Stimulated activated naive B cell treated with anti-CD40 and anti-IgM and Interleukin-4, amounts not matched to agents 10 μg/mL and 1 μg/mL and 100 μg/mL, for 72 hours (primary cell): Measurements from ENCODE around the gene CHST5.
A peak's percentile ranks its signal among the peaks of the same experiment; 100 is the strongest.
"Not testable (repeated sequence)": the region's sequence is repeated elsewhere in the genome, so short reads cannot be mapped to it uniquely, and the experiment has no call there.

Source experiments
- ATAC-seq, 2 donors: fragments of 150-1000 bp; cut with Tn5 transposase; replicated peaks; 2 replicates each; pipeline ENCODE4 v1.10.0; 2021; ENCODE audit warnings: moderate library complexity in 1 of 2
- DNase-seq: peaks from one replicate; pipeline ENCODE4 v3.0.0; 2021
- H3K27ac Mint-ChIP-seq: one replicate; pipeline ENCODE4 v1.8.0; 2022; ENCODE audit warnings: mild to moderate bottlenecking, mixed read lengths
- H3K27me3 Mint-ChIP-seq, 2 donors: one replicate each; pipeline ENCODE4 v1.8.0; 2022; ENCODE audit warnings: mixed read lengths in 2 of 2
- H3K36me3 Mint-ChIP-seq, 2 donors: one replicate each; pipeline ENCODE4 v1.8.0; 2022; ENCODE audit warnings: mixed read lengths in 2 of 2, mild to moderate bottlenecking in 1 of 2
- H3K4me1 Mint-ChIP-seq, 2 donors: one replicate each; pipeline ENCODE4 v1.8.0; 2022; ENCODE audit warnings: mixed read lengths in 2 of 2, mild to moderate bottlenecking in 1 of 2
- H3K4me3 Mint-ChIP-seq, 2 donors: one replicate each; pipeline ENCODE4 v1.8.0; 2022; ENCODE audit warnings: mild to moderate bottlenecking in 2 of 2, mixed read lengths in 2 of 2, moderate library complexity in 1 of 2
- H3K9me3 Mint-ChIP-seq, 2 donors: one replicate each; pipeline ENCODE4 v1.8.0; 2022; ENCODE audit warnings: mixed read lengths in 2 of 2, mild to moderate bottlenecking in 1 of 2

Gene CHST5

DNA sequence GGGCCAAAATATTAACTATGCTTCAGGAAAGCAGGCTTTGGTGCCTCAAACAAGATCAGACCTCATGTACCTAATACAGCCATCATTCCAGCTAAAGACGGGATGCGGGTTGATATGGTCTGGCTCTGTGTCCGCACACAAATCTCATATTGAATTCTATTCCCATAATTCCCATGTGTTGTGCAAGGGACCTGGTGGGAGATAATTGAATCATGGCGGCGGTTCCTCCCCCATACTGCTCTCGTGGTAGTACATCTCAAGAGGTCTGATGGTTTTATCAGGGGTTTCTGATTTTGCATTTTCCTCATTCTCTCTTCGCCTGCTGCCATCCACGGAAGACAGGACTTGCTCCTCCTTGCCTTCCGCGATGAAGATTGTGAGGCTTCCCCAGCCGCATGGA, 21.6 kb downstream of the CHST5 start:
- DNase-seq, result no peak
- Mint-ChIP-seq H3K36me3 (peaks cover 1 to 4% of the 10 kb centered on the region in 2 donors), H3K4me3 (no peak overlapping the region), H3K27ac (no peak overlapping the region), H3K4me1 (peaks cover 9 to 13% of the 10 kb centered on the region in 2 donors), H3K9me3 (no peaks in the 10 kb centered on the region), H3K27me3 (no peaks in the 10 kb centered on the region)
- no peak for ATAC-seq

DNA sequence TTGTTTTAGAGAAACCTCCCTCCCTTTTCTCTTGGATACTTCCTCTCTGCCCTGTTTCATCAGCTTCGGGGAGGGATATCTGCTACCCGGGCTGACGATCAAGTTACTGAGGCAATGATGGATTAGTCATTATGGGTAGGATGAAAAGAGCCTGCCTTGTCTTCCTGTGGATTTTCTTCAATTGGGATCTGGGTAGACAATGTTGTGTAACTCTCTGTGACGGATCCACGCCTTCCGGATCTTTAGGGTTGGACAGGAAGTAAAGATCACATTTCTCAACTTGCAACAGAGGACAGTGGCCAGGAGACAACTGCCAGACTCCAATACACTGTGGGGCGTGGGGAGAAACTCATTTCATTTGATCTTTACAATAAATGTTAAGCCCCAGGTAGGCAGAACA, 29.3 kb downstream of the CHST5 start:
- Mint-ChIP-seq H3K27ac (no peak overlapping the region), H3K4me3 (no peak overlapping the region), H3K9me3 (no peaks in the 10 kb centered on the region), H3K27me3 (peaks cover 5 to 7% of the 10 kb centered on the region in 2 donors), H3K36me3 (no peaks in the 10 kb centered on the region), H3K4me1 (peaks cover 0 to 6% of the 10 kb centered on the region in 2 donors)
- ATAC-seq (no peak), DNase-seq (no peak)

DNA sequence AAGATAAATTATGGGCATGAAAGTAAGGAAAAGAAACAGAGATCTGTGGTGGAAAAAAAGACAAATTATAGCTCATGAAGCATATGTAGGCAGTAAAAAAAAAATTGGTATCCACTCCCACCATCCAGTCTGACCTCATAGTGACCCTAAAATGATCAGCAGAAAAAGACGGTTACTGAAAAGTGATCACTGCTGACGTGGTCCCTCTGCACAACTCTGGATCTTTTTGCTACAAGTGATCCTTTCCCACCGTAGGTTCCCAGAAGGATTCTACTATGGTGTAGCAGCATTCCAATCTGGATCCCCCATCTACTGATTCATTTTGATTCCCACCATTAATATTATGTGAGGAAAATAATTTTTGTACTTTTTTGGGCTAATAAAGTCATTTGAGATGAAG, 29.8 kb downstream of the CHST5 start:
- Mint-ChIP-seq H3K27ac (no peak overlapping the region), H3K9me3 (no peaks in the 10 kb centered on the region), H3K36me3 (no peaks in the 10 kb centered on the region), H3K4me3 (no peak overlapping the region), H3K27me3 (peaks cover 5 to 7% of the 10 kb centered on the region in 2 donors), H3K4me1 (peaks cover 0 to 6% of the 10 kb centered on the region in 2 donors)
- peak; percentile 20 to 31 for ATAC-seq
- no peak for DNase-seq

DNA sequence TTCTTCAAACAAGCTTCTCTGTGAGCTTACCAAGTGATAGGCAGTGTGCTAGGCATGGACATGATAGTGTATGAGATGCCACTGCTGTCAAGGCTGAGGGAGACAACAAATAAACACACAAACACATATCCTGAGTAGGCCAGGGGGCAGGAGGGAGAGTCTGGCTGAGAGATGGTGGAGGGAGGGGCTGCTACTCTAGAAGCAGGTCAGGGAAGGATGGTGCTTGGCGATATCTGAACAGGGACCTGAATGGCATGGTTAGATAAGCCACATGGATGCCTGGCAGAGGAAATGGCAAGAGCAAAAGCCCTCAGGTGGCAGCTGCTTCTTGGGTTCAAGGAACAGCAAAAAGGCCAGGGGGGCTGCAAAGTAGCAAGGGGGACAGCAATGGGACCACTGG, 32.1 kb downstream of the CHST5 start:
- Mint-ChIP-seq H3K27ac (no peak overlapping the region), H3K27me3 (peaks cover 3 to 6% of the 10 kb centered on the region in 2 donors), H3K9me3 (no peaks in the 10 kb centered on the region), H3K4me3 (no peak overlapping the region), H3K36me3 (no peaks in the 10 kb centered on the region), H3K4me1 (peaks cover 0 to 6% of the 10 kb centered on the region in 2 donors)
- ATAC-seq (no peak), DNase-seq (no peak)

DNA sequence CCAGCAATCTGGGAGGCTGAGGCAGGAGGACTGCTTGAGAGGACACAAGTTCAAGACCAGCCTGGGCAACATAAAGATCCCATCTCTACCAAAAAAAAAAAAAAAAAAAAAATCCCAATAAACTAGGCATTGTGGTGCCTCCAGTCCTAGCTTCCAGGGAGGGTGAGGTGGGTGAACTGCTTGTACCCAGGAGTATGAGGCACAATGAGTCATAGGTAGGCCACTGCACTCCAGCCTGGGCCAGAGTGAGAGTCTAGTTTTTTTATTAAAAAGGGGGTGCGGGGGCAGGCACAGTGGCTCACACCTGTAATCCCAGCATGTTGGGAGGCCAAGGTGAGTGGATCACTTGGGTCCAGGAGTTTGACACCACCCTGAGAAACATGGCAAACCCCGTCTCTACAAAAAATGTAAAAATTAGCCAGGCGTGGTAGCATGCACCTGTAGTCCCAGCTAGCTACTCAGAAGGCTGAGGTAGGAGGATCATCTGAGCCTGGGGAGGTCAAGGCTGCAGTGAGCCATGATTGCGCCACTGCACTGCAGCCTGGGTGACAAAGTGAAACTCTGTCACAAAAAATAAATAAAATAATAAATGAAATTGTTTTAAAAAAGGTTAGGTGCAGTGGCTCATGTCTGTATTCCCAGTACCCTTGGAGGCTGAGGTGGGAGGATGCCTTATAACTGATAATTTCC, 32.8 kb downstream of the CHST5 start:
- DNase-seq, result no peak
- Mint-ChIP-seq H3K27ac (no peak overlapping the region), H3K9me3 (no peaks in the 10 kb centered on the region), H3K4me3 (no peak overlapping the region), H3K36me3 (no peaks in the 10 kb centered on the region), H3K4me1 (peaks cover 0 to 6% of the 10 kb centered on the region in 2 donors), H3K27me3 (peaks cover 0 to 3% of the 10 kb centered on the region in 2 donors)
- ATAC-seq, result no peak

DNA sequence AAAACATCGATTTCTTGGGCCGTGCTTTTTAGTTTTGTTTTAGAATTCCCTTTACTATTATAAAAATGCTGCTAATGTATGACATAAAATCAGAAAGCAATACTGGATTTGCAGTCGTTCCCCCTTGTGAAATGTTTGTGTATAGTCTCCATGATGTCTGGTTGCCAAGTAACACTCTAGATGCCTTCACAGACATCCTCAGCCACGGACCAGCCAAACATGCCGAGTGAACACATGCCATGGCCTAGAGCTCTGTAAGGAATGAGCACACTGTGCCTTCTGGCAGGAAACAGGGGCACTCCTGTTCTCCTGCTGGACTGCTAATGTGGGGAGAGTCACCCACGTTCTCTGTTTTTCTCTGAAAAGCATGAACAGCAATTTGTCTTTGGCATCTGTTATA, 34.1 kb downstream of the CHST5 start:
- not testable (repeated sequence) for H3K27me3 Mint-ChIP-seq, H3K36me3 Mint-ChIP-seq, H3K4me1 Mint-ChIP-seq, H3K27ac Mint-ChIP-seq, H3K9me3 Mint-ChIP-seq, ATAC-seq, DNase-seq, H3K4me3 Mint-ChIP-seq

DNA sequence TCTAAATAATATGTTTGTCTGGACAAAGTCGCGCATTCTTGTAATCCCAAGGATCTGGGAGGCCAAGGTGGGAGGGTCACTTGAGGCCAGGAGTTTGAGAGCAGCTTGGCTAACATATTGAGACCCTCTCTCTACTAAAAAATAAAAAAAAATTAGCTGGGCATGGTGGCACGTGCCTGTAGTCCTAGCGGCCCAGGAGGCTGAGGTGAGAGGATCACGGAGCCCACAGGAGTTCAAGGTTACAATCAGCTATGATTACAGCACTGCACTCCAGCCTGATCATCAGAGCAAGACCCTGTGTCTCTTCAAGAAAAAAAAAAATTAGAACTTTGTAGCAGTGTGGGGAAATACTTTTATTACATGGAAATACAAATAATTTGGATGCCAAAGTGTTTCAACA, 34.5 kb downstream of the CHST5 start:
- H3K27me3 Mint-ChIP-seq, result peaks cover 0 to 5% of the 10 kb centered on the region in 2 donors
- no peak for DNase-seq

DNA sequence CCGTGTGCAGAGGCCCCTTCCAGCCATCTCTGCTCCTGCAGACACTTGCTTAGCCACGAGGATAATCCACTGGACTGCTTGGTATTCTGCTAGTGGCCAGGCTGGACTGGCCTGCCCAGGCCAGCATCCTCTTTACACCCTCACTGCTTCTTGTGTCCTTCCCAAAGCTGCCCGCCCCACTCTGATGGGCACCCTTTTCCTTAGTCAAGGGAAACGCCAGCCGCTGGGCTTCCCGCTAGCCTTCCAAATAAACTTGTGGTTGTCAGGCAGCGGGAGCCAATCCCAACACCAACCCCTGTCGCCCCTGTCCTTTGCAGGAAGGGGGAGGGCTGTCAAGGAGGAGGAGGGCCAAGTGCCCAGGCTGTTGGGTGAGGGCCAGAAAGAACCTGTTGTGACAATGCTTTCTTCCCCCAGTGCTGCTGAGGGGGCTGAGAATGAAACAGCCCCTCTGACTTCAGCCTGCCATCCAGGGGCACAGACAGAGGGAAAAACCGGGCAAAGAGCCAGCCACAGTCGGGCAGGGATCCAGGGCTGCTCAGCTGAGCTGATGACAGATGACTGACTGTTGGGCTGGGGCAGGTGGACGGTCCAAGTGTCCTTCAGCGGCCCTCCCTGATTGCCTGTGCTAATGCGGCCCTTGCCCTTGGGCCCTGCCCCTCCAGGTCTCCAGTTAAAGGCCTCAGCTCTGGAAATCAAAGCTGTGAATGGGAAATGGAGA, 37.1 kb downstream of the CHST5 start:
- H3K27ac Mint-ChIP-seq, ATAC-seq, H3K9me3 Mint-ChIP-seq, H3K4me1 Mint-ChIP-seq, DNase-seq, H3K36me3 Mint-ChIP-seq, H3K4me3 Mint-ChIP-seq: not testable (repeated sequence)
- H3K27me3 Mint-ChIP-seq, result peaks cover 11 to 14% of the 10 kb centered on the region in 2 donors

More for the DNA sequence above, 34.5 kb downstream of the CHST5 start:
- Mint-ChIP-seq H3K36me3 (no peaks in the 10 kb centered on the region), H3K27ac (no peak overlapping the region), H3K4me1 (peaks cover 0 to 6% of the 10 kb centered on the region in 2 donors), H3K9me3 (no peaks in the 10 kb centered on the region), H3K4me3 (no peak overlapping the region)
- no peak for ATAC-seq

DNA sequence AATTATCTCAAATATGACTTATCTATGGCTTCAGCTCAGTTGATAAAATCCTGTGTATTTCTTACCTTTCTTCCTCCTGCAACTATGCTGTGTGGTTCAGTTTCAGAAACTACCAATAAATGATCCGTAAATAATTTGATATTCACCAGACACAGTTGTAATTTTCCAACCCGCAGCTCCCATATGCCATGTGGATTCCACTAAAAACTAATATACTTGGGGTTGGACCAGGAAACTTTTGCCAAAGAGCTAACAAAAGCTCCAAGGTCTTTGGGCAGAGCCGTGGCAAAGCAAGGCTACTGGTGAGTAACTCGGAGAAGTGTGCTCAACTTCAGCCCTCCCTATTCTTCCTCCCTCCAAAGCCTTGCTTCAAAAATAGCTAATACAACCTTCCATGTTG, 38.4 kb downstream of the CHST5 start:
- DNase-seq (no peak), ATAC-seq (no peak)
- Mint-ChIP-seq H3K27me3 (peaks cover 11 to 14% of the 10 kb centered on the region in 2 donors), H3K4me1 (peaks cover 5 to 9% of the 10 kb centered on the region in 2 donors), H3K36me3 (peaks cover 0 to 1% of the 10 kb centered on the region in 2 donors), H3K4me3 (no peak overlapping the region), H3K9me3 (no peaks in the 10 kb centered on the region), H3K27ac (no peak overlapping the region)

DNA sequence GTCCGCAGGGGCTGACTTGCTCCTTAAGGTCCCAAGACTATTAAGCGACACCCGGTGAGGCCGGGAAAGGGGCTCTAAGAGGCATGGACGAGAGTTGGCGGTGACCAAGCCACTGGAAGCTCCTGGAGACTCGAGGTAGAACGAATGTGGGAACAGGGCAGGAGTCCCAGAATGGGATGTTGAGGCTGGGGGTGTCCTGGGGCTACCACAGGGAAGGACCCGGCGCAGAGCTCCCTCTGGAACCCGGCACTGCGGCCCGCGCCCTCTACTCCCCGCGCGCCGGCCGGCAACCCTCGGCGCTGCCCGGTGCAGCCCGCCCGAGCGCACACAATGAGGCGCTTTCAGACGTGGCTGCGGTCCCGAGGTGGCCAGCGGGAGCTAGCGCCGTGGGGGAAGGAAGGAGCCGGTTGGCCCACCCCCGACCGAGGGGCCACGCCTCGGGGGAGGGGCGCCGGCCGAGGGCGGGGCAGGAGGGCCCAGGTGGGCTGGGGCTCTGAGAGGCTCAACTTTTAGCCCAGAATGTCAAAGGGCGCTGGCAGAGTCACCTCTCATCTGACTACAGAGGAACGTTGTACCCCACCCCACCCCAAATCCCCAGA, 40.7 kb downstream of the CHST5 start, which contains the start of gene CHST6:
TSS of gene CHST6 (minus strand) at position 366 of the 599 bp plus-strand sequence. CDS start 15,613 bp downstream, outside the sequence.
- Mint-ChIP-seq H3K27ac (no peak within 1 kb of the TSS), H3K36me3 (peaks cover 0 to 1% of the 10 kb centered on the region in 2 donors), H3K27me3 (peaks cover 11 to 14% of the 10 kb centered on the region in 2 donors), H3K9me3 (no peaks in the 10 kb centered on the region), H3K4me3 (peak within 1 kb of the TSS; percentile 79 to 85), H3K4me1 (peaks cover 5 to 9% of the 10 kb centered on the region in 2 donors)
- DNase-seq (peak; percentile 38), ATAC-seq (peak; percentile 83 to 86)

DNA sequence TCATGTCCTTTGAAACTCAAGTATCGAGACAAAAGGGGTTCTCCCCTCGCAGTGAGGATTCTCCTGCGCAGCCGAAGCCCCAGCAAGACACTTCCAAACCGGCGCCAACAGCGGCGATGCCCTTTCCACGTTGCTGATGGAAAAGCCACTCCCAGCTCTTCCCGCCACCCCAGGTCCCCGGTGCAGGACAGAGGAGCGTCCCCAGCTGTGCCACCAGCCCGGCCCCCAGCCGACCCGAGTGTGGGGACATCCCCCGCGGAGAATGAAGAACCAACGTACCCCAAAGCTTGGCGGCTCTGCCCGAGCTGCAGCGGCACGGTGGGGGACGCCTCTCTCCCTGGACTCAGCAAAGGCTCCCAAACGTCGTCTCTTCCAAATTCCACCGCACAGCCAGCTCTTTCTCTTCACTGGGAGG, 41.2 kb downstream of the CHST5 start:
- peaks cover 0 to 1% of the 10 kb centered on the region in 2 donors for H3K36me3 Mint-ChIP-seq
- peak; percentile 15 to 54 for ATAC-seq
- no peak for DNase-seq
- peaks cover 5 to 9% of the 10 kb centered on the region in 2 donors for H3K4me1 Mint-ChIP-seq
- H3K27me3 Mint-ChIP-seq, result peaks cover 11 to 14% of the 10 kb centered on the region in 2 donors
- H3K9me3 Mint-ChIP-seq, result no peaks in the 10 kb centered on the region
- peak overlapping the region; percentile 79 to 85 for H3K4me3 Mint-ChIP-seq
- H3K27ac Mint-ChIP-seq, result no peak overlapping the region

DNA sequence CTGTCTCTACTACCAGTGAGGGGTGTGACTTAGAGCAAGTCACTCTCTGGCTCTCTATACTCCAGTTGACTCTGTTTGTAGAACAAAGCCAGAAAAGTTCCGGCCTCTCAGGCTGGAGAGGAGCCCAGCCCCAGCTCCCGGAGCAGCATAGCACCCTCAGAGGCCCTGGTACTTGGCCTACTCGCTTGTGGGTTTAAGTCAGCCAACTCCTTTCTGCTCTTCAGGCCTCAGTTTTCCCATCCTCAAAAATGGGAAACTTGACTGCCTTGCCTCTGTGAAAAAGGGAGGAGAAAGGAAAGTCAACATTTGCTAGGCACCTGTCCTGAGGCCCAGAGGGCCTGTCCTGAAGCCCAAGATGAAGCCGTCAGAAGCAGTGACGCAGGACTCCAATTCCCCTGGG, 41.7 kb downstream of the CHST5 start:
- Mint-ChIP-seq H3K27ac (no peak overlapping the region), H3K4me1 (peaks cover 5 to 9% of the 10 kb centered on the region in 2 donors), H3K4me3 (peak overlapping the region in 1 of 2 donors; percentile 79), H3K9me3 (no peaks in the 10 kb centered on the region), H3K27me3 (peaks cover 11 to 14% of the 10 kb centered on the region in 2 donors), H3K36me3 (peaks cover 0 to 1% of the 10 kb centered on the region in 2 donors)
- DNase-seq (no peak), ATAC-seq (no peak)

DNA sequence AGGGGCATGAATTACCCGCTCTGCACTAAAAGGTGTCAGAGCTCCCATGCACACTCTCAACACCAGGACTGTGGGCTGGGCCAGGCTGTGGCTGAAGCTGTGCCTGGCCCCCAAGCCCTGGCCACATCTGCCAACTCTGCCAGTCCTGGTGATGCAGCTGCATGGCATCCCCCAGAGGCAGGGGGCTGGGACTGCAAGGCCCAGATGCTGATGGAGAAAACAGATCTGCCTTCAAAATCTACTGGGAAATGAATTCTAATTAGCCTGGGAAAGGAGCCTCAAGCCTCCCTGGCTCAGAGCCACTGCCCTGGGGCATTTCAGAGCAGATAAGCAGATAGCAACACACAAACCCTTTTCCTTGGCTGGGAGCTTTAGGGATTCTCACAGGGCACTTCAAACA, 44.0 kb downstream of the CHST5 start:
- Mint-ChIP-seq H3K27ac (no peak overlapping the region), H3K4me1 (peaks cover 9 to 16% of the 10 kb centered on the region in 2 donors), H3K9me3 (no peaks in the 10 kb centered on the region), H3K27me3 (peaks cover 10 to 11% of the 10 kb centered on the region in 2 donors), H3K36me3 (peaks cover 0 to 1% of the 10 kb centered on the region in 2 donors), H3K4me3 (no peak overlapping the region)
- peak; percentile 37 to 48 for ATAC-seq
- no peak for DNase-seq

DNA sequence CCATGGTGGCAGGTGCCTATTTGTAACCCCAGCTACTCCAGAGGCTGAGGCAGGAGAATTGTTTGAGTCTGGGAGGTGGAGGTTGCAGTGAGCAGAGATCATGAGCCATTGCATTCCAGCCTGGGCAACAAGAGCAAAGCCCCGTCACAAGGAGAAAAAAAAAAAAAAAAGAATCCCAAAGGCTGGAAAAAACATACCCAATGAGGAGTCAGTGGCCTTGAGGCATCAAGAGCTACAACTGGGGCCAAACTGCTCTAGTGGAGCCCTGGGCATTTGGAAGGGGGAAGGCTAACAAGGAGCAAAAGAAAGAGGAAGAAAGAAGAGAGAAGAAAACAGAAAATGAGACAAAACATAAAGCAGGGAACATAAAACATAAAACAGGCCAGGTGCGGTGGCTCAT, 47.6 kb downstream of the CHST5 start:
- H3K27ac Mint-ChIP-seq, result no peak overlapping the region

More for the DNA sequence above, 47.6 kb downstream of the CHST5 start:
- ATAC-seq (no peak), DNase-seq (no peak)
- H3K4me1 Mint-ChIP-seq, result peaks cover 26 to 32% of the 10 kb centered on the region in 2 donors
- no peaks in the 10 kb centered on the region for H3K36me3 Mint-ChIP-seq
- no peaks in the 10 kb centered on the region for H3K9me3 Mint-ChIP-seq
- H3K4me3 Mint-ChIP-seq, result no peak overlapping the region
- H3K27me3 Mint-ChIP-seq, result peaks cover 0 to 6% of the 10 kb centered on the region in 2 donors
